OCI-LY1 (cell line): ENCODE measurements around the gene LONRF3.

Experiments used
- CTCF ChIP-seq: fragments of 200-600 bp; sonication (generic), shearing (Covaris generic); IDR thresholded peaks from 2 replicates; pipeline ENCODE4 v1.5.1; 2017; ENCODE audit warnings: mild to moderate bottlenecking, antibody characterized with exemption, low read length, moderate library complexity, mixed read lengths
- EZH2 ChIP-seq: fragments of 200-600 bp; sonication (generic), shearing (Covaris generic); IDR thresholded peaks from 2 replicates; pipeline ENCODE4 v1.8.0; 2017; ENCODE audit warnings: borderline replicate concordance, mixed run types, mild to moderate bottlenecking, antibody characterized with exemption, low read length, moderate library complexity, mixed read lengths

DNA sequence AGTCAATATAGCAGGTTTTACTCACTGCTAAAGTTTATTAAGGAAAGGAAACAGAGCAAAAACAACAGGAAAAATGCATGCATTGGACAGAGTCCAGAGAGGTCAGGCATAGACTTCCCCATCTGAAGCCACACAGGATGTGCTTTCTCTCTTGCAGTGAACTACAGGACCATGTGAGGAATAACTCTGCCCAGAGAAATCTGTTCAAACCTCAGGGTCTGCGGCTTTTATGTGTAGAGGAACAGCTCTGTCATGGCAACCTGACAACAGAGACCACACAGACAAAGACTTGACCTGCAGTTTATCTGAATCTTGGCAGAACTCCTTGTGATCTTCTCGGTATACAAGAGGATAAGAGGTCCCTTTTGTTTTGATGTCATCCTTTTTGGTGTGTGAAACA lies 46.3 kb upstream of the LONRF3 start:
- TF ChIP-seq CTCF (no peak), EZH2 (no peak)
